ENCODE measurements around the gene CFAP53. TPM values are rescaled to one million over a fixed set of nuclear protein-coding genes. Genes with fewer than 3 reads are reported as not detected.
"Not testable (repeated sequence)": the region's sequence is repeated elsewhere in the genome, so short reads cannot be mapped to it uniquely, and the experiment has no call there.

The CFAP53 gene
- total RNA-seq, 1 experiment from 2014 or later = not detected

GRCh38 chr18:50298443-50299284, 32.4 kb upstream of the CFAP53 start:
- Histone ChIP-seq H3K36me3 (replicated peaks; ENCODE audit: control insufficient read depth, insufficient read depth, low read length) (no peaks in the 10 kb centered on the region), H3K4me3 (ENCODE audit: insufficient read depth, low read depth, low read length) (peak overlapping the region; percentile 40; the same call in 1 of the 2 replicates), H3K27me3 (ENCODE audit: control insufficient read depth, insufficient read depth, low read length) (peaks cover 3% of the 10 kb centered on the region; the same call in 1 of the 2 replicates)
- DNase-seq = no peak

GRCh38 chr18:50297621-50298442, 31.5 kb upstream of the CFAP53 start:
- H3K27me3 ChIP-seq (ENCODE audit: control insufficient read depth, insufficient read depth, low read length) = peaks cover 3% of the 10 kb centered on the region; the same call in 1 of the 2 replicates
- DNase-seq = peak; percentile 90
- H3K4me3 ChIP-seq (ENCODE audit: insufficient read depth, low read depth, low read length) = peak overlapping the region; percentile 40
- H3K36me3 ChIP-seq (replicated peaks; ENCODE audit: control insufficient read depth, insufficient read depth, low read length) = no peaks in the 10 kb centered on the region

GRCh38 chr18:50293039-50293438, 26.7 kb upstream of the CFAP53 start:
- DNase-seq = no peak
- no peaks in the 10 kb centered on the region for H3K36me3 ChIP-seq (replicated peaks; ENCODE audit: control insufficient read depth, insufficient read depth, low read length)
- no peak overlapping the region for H3K4me3 ChIP-seq (ENCODE audit: insufficient read depth, low read depth, low read length)
- no peaks in the 10 kb centered on the region for H3K27me3 ChIP-seq (ENCODE audit: control insufficient read depth, insufficient read depth, low read length)

- H3K27me3 ChIP-seq (ENCODE audit: control insufficient read depth, insufficient read depth, low read length) = no peaks in the 10 kb centered on the region
- peaks cover 12% of the 10 kb centered on the region for H3K36me3 ChIP-seq (replicated peaks; ENCODE audit: control insufficient read depth, insufficient read depth, low read length)
- no peak overlapping the region for H3K4me3 ChIP-seq (ENCODE audit: insufficient read depth, low read depth, low read length)
- DNase-seq = no peak
Observed at GRCh38 chr18:50289108-50289443, 22.8 kb upstream of the CFAP53 start.

GRCh38 chr18:50288348-50289107, 22.2 kb upstream of the CFAP53 start:
- peaks cover 17% of the 10 kb centered on the region for H3K36me3 ChIP-seq (replicated peaks; ENCODE audit: control insufficient read depth, insufficient read depth, low read length)
- DNase-seq; H3K27me3 ChIP-seq (ENCODE audit: control insufficient read depth, insufficient read depth, low read length): not testable (repeated sequence)
- peak overlapping the region; percentile 58 for H3K4me3 ChIP-seq (ENCODE audit: insufficient read depth, low read depth, low read length)

- Histone ChIP-seq H3K27me3 (ENCODE audit: control insufficient read depth, insufficient read depth, low read length) (no peaks in the 10 kb centered on the region), H3K4me3 (ENCODE audit: insufficient read depth, low read depth, low read length) (peak within 1 kb of the TSS; percentile 75), H3K36me3 (replicated peaks; ENCODE audit: control insufficient read depth, insufficient read depth, low read length) (peaks cover 18% of the 10 kb centered on the region)
- peak; percentile 93 for DNase-seq
Observed at GRCh38 chr18:50287441-50288347, 21.4 kb upstream of the CFAP53 start, which contains the start of gene CXXC1. Gene CXXC1 (minus strand): TSS chr18:50287692. CDS start chr18:50287589, 103 bp downstream.

GRCh38 chr18:50287028-50287440, 20.7 kb upstream of the CFAP53 start:
- Histone ChIP-seq H3K36me3 (replicated peaks; ENCODE audit: control insufficient read depth, insufficient read depth, low read length) (peaks cover 18% of the 10 kb centered on the region), H3K4me3 (ENCODE audit: insufficient read depth, low read depth, low read length) (peak overlapping the region; percentile 75), H3K27me3 (ENCODE audit: control insufficient read depth, insufficient read depth, low read length) (no peaks in the 10 kb centered on the region)
- DNase-seq = no peak

- Histone ChIP-seq H3K27me3 (ENCODE audit: control insufficient read depth, insufficient read depth, low read length) (no peaks in the 10 kb centered on the region), H3K4me3 (ENCODE audit: insufficient read depth, low read depth, low read length) (peak overlapping the region; percentile 75), H3K36me3 (replicated peaks; ENCODE audit: control insufficient read depth, insufficient read depth, low read length) (peaks cover 18% of the 10 kb centered on the region)
- peak; percentile 73 for DNase-seq
Observed at GRCh38 chr18:50286391-50287027, 20.2 kb upstream of the CFAP53 start.

- Histone ChIP-seq H3K27me3 (ENCODE audit: control insufficient read depth, insufficient read depth, low read length) (no peaks in the 10 kb centered on the region), H3K4me3 (ENCODE audit: insufficient read depth, low read depth, low read length) (no peak overlapping the region), H3K36me3 (replicated peaks; ENCODE audit: control insufficient read depth, insufficient read depth, low read length) (peaks cover 18% of the 10 kb centered on the region)
- no peak for DNase-seq
Observed at GRCh38 chr18:50285631-50286321, 19.5 kb upstream of the CFAP53 start.

- Histone ChIP-seq H3K27me3 (ENCODE audit: control insufficient read depth, insufficient read depth, low read length) (no peaks in the 10 kb centered on the region), H3K36me3 (replicated peaks; ENCODE audit: control insufficient read depth, insufficient read depth, low read length) (peaks cover 18% of the 10 kb centered on the region), H3K4me3 (ENCODE audit: insufficient read depth, low read depth, low read length) (no peak overlapping the region)
- no peak for DNase-seq
Observed at GRCh38 chr18:50285071-50285470, 18.8 kb upstream of the CFAP53 start.

GRCh38 chr18:50284255-50284885, 18.1 kb upstream of the CFAP53 start:
- Histone ChIP-seq H3K36me3 (replicated peaks; ENCODE audit: control insufficient read depth, insufficient read depth, low read length) (peaks cover 18% of the 10 kb centered on the region), H3K4me3 (ENCODE audit: insufficient read depth, low read depth, low read length) (no peak overlapping the region), H3K27me3 (ENCODE audit: control insufficient read depth, insufficient read depth, low read length) (no peaks in the 10 kb centered on the region)
- DNase-seq = no peak

- Histone ChIP-seq H3K27me3 (ENCODE audit: control insufficient read depth, insufficient read depth, low read length) (no peaks in the 10 kb centered on the region), H3K36me3 (replicated peaks; ENCODE audit: control insufficient read depth, insufficient read depth, low read length) (peaks cover 18% of the 10 kb centered on the region), H3K4me3 (ENCODE audit: insufficient read depth, low read depth, low read length) (no peak overlapping the region)
- no peak for DNase-seq
Observed at GRCh38 chr18:50283469-50284209, 17.3 kb upstream of the CFAP53 start.
